Ishikawa (cell line): ENCODE results near the gene ORMDL1.

Source experiments
- EGR1 ChIP-seq: IDR thresholded peaks from 2 replicates; pipeline ENCODE4 v1.6.1; 2012
- EP300 ChIP-seq: IDR thresholded peaks from 2 replicates; pipeline ENCODE4 v1.6.1; 2012; ENCODE audit warnings: borderline replicate concordance
- FOXM1 ChIP-seq: IDR thresholded peaks from 2 replicates; pipeline ENCODE4 v1.6.1; 2012; ENCODE audit warnings: low read depth, borderline replicate concordance
- MAX ChIP-seq: IDR thresholded peaks from 2 replicates; pipeline ENCODE4 v1.6.1; 2012
- TAF1 ChIP-seq: IDR thresholded peaks from 2 replicates; pipeline ENCODE4 v1.6.1; 2012; ENCODE audit warnings: low read depth, mild to moderate bottlenecking

GRCh38 chr2:189729430-189729829, 54.7 kb downstream of the ORMDL1 start:
- TF ChIP-seq TAF1 (no peak), EP300 (no peak), FOXM1 (no peak), MAX (no peak), EGR1 (no peak)
